Lung (tissue), 12 donors: ENCODE data around the gene PRSS56. TPM values are rescaled to one million over a fixed set of nuclear protein-coding genes. Genes with fewer than 3 reads are reported as not detected.

ENCODE experiments used
- ATAC-seq: fragments of 200-7000 bp; cut with Tn5 transposase; one replicate; pipeline ENCODE4 v1.9.1; 2020; ENCODE audit warnings: moderate number of reproducible peaks; ENCODE audit not compliant: insufficient read depth, low FRiP score
- DNase-seq, 3 donors: peaks; one replicate each; pipeline ENCODE4 v3.0.0-alpha.2; 2013 to 2017
- H3K27ac ChIP-seq, 2 donors: one replicate each; pipeline ENCODE4 v1.5.1; 2013; ENCODE audit warnings: mild to moderate bottlenecking in 2 of 2, moderate library complexity in 2 of 2, control low read depth in 1 of 2, inconsistent platforms in 1 of 2, low read depth in 1 of 2, low read length in 1 of 2
- H3K27me3 ChIP-seq, 3 donors: one replicate each; pipeline ENCODE4 v1.5.1; 2013; ENCODE audit warnings: low read length in 2 of 3; ENCODE audit not compliant: control insufficient read depth in 3 of 3, insufficient read depth in 3 of 3
- H3K36me3 ChIP-seq, 4 donors: one replicate each; pipeline ENCODE4 v1.5.1; 2013; ENCODE audit warnings: low read length in 4 of 4, mild to moderate bottlenecking in 1 of 4, moderate library complexity in 1 of 4; ENCODE audit not compliant: control insufficient read depth in 4 of 4, insufficient read depth in 4 of 4
- H3K4me1 ChIP-seq, 5 donors: one replicate each; pipeline ENCODE4 v1.5.1; 2013; ENCODE audit warnings: low read length in 5 of 5, mild to moderate bottlenecking in 2 of 5, moderate library complexity in 1 of 5; ENCODE audit not compliant: control insufficient read depth in 5 of 5, insufficient read depth in 5 of 5
- H3K4me3 ChIP-seq: one replicate; pipeline ENCODE4 v1.5.1; 2013; ENCODE audit warnings: mild to moderate bottlenecking, control low read depth, moderate library complexity
- H3K9ac ChIP-seq, 2 donors: one replicate each; pipeline ENCODE4 v1.5.1; 2013; ENCODE audit warnings: low read length in 2 of 2, control low read depth in 1 of 2; ENCODE audit not compliant: insufficient read depth in 1 of 2
- H3K9me3 ChIP-seq, 4 donors: one replicate each; pipeline ENCODE4 v1.5.1; 2013; ENCODE audit warnings: low read length in 3 of 4, mild to moderate bottlenecking in 1 of 4, moderate library complexity in 1 of 4; ENCODE audit not compliant: control insufficient read depth in 4 of 4, insufficient read depth in 3 of 4
- WGBS, 2 donors: extraction: QIAGEN DNeasy Blood & Tissue Kit; methylation state at CpG; one replicate each; pipeline ENCODE4 v1.1.7; 2013; 5-methylcytosine and 5-hydroxymethylcytosine counted together
- polyA plus RNA-seq, 2 donors: library from polyadenylated mRNA; stranded (reverse); fragments of 200-250 nt; gene quantifications; one replicate each; pipeline ENCODE4 v1.2.1, GENCODE V29; 2013
- total RNA-seq, 2 donors: library from RNA; depleted of rRNA in 1 of 2; stranded (reverse); fragments of >200 nt in 1 of 2; gene quantifications; one replicate each; pipeline ENCODE4 v1.2.1, GENCODE V29; 2014 to 2021
- TF ChIP-seq, protein P1 (sequence below): IDR thresholded peaks from 2 replicates; pipeline ENCODE4 v1.5.1; 2012; ENCODE audit warnings: mild to moderate bottlenecking; ENCODE audit errors: control extremely low read depth, extremely low read depth
- donor health status: control.
- donor health status: control.
- donor health status: Bipolar disorder and iron deficiency.
- donor health status: healthy.
- donor health status: DM: yes; HTN: yes; CAD: no.

PRSS56 gene
- total and polyA plus RNA-seq, 4 donors: not detected

DNA sequence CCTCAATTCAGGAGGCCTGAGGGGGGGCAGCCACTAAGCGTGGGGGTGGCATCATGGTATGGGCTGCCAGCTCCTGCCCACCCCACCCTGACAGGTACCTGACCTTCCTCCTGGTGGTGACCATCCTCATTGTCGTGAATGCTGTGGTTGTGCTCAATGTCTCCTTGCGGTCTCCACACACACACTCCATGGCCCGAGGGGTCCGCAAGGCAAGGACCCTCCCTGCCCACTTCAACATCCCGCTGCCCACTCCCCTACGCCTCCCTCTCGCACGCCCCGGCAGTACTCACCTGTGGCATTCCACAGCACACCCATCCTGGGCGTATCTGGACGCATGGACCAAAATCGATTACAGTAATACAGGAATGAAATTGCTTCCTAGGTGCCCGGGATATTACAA lies 23.3 kb downstream of the PRSS56 start:
- H3K27ac ChIP-seq: no peak overlapping the region
- no peak overlapping the region for H3K4me3 ChIP-seq
- TF ChIP-seq, protein P1, sequence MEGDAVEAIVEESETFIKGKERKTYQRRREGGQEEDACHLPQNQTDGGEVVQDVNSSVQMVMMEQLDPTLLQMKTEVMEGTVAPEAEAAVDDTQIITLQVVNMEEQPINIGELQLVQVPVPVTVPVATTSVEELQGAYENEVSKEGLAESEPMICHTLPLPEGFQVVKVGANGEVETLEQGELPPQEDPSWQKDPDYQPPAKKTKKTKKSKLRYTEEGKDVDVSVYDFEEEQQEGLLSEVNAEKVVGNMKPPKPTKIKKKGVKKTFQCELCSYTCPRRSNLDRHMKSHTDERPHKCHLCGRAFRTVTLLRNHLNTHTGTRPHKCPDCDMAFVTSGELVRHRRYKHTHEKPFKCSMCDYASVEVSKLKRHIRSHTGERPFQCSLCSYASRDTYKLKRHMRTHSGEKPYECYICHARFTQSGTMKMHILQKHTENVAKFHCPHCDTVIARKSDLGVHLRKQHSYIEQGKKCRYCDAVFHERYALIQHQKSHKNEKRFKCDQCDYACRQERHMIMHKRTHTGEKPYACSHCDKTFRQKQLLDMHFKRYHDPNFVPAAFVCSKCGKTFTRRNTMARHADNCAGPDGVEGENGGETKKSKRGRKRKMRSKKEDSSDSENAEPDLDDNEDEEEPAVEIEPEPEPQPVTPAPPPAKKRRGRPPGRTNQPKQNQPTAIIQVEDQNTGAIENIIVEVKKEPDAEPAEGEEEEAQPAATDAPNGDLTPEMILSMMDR: no peak
- peaks cover 0 to 6% (median under 1%) of the 10 kb centered on the region in 4 donors for H3K9me3 ChIP-seq
- 92 to 98% methylated on average over 13 to 14 of the region's 14 CpGs for WGBS, 2 donors
- H3K4me1 ChIP-seq: peaks cover 0 to 6% (median 0%) of the 10 kb centered on the region in 5 donors
- H3K36me3 ChIP-seq: peaks cover 0 to 18% (median 10%) of the 10 kb centered on the region in 4 donors
- ATAC-seq (no peak), DNase-seq (no peak)
- peaks cover 0 to 4% (median 0%) of the 10 kb centered on the region in 3 donors for H3K27me3 ChIP-seq
- no peak overlapping the region for H3K9ac ChIP-seq

DNA sequence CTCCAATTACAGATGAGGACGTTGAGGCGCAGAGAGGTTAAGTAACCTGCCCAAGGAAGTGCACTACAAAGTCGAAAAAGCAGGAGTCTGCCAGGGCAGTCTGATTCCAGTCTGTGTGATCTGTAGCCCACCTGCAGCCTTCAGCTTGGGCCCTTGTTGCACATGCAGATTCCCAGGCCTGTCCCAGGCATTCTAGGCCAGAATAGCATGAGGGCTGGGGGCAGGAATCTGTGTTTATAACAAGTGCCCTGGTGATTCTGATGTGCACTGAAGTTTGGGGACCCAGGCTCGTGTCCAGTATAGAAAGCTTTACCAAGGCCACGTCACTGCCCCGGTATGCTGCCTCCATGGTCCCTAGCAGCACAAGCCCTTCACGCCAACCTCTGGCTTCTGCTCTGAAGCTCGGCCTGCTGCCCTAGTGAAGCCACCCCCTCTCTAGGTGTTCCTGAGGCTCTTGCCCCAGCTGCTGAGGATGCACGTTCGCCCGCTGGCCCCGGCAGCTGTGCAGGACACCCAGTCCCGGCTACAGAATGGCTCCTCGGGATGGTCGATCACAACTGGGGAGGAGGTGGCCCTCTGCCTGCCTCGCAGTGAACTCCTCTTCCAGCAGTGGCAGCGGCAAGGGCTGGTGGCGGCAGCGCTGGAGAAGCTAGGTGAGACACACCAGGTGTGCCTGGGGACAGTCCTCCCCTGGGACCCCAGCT lies 23.9 kb downstream of the PRSS56 start:
- 92 to 94% methylated on average over 19 of the region's 19 CpGs for WGBS, 2 donors
- H3K4me1 ChIP-seq: peaks cover 0 to 6% (median 0%) of the 10 kb centered on the region in 5 donors
- ATAC-seq (no peak), DNase-seq (no peak)
- no peak overlapping the region for H3K4me3 ChIP-seq
- H3K9me3 ChIP-seq: peaks cover 0 to 9% (median 1%) of the 10 kb centered on the region in 4 donors
- H3K9ac ChIP-seq: no peak overlapping the region
- TF ChIP-seq, protein P1: no peak
- no peak overlapping the region for H3K27ac ChIP-seq
- H3K27me3 ChIP-seq: peaks cover 0 to under 1% (median 0%) of the 10 kb centered on the region in 3 donors
- peaks cover 0 to 20% (median 10%) of the 10 kb centered on the region in 4 donors for H3K36me3 ChIP-seq

DNA sequence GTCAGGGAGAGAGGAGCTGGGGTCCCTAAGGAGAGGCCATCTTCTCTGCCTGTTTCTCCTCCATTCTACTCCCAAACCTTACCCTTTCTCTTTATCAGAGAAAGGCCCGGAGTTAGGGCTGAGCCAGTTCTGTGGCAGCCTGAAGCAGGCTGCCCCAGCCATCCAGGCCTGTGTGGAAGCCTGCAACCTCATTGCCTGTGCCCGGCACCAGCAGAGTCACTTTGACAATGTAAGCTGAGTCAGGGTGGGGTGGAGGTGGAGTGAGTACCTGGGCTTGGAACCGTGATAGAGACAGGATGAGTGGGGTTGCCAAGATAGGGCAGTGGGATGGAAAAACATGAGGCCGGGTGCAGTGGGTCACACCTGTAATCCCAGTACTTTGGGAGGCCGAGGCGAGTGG lies 24.5 kb downstream of the PRSS56 start:
- ATAC-seq: no peak

More for the DNA sequence above, 24.5 kb downstream of the PRSS56 start:
- no peak for DNase-seq
- Histone ChIP-seq H3K36me3 (peaks cover 0 to 20% (median 10%) of the 10 kb centered on the region in 4 donors), H3K9me3 (peaks cover 0 to 13% (median 1%) of the 10 kb centered on the region in 4 donors), H3K4me3 (no peak overlapping the region), H3K27ac (no peak overlapping the region), H3K4me1 (peaks cover 0 to 4% (median 2%) of the 10 kb centered on the region in 5 donors), H3K9ac (no peak overlapping the region), H3K27me3 (no peaks in the 10 kb centered on the region)
- WGBS, 2 donors: 93 to 94% methylated on average over 6 of the region's 6 CpGs
- TF ChIP-seq, protein P1: no peak
